22Rv1 (cell line): Measurements from ENCODE around the gene FGR.

Source experiments
- H3K27ac ChIP-seq: fragments of 450-650 bp; 2 replicates; pipeline ENCODE4 v1.5.1; 2017
- ZFX ChIP-seq: fragments of 450-650 bp; IDR thresholded peaks from 2 replicates; pipeline ENCODE4 v1.6.1; 2017; ENCODE audit warnings: antibody characterized with exemption, borderline replicate concordance
- TF ChIP-seq, protein P1 (sequence below): fragments of 450-650 bp; IDR thresholded peaks from 2 replicates; pipeline ENCODE4 v1.5.1; 2017; ENCODE audit warnings: mild to moderate bottlenecking

Gene FGR

DNA sequence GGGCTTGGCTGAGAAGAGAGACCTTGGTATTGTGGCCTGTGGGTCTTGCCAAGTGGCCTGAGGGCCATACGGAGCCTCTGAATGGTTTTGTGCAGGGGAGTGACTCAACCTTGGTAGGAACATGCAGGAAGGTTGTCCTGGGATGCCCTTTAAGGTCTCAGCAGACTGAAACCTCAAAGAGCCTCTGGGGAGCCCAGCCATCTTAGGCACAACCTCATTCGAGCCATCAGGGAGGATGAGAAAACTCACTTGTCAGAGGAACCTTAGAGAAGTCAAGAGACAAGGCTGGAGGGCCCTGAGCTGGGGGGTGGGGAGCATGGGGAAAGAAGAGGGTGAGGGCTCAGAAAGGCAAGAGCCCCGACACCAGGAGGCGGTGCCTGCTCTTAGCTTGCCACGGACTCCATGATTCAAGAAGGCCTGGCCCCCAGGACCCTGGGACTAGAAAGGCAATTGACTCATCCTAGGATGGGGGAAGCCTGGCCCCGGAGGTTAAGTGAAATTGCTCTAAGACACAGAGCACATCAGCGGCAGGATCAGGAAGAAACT lies 24.0 kb upstream of the FGR start:
- no peak overlapping the region for H3K27ac ChIP-seq
- TF ChIP-seq, protein P1, sequence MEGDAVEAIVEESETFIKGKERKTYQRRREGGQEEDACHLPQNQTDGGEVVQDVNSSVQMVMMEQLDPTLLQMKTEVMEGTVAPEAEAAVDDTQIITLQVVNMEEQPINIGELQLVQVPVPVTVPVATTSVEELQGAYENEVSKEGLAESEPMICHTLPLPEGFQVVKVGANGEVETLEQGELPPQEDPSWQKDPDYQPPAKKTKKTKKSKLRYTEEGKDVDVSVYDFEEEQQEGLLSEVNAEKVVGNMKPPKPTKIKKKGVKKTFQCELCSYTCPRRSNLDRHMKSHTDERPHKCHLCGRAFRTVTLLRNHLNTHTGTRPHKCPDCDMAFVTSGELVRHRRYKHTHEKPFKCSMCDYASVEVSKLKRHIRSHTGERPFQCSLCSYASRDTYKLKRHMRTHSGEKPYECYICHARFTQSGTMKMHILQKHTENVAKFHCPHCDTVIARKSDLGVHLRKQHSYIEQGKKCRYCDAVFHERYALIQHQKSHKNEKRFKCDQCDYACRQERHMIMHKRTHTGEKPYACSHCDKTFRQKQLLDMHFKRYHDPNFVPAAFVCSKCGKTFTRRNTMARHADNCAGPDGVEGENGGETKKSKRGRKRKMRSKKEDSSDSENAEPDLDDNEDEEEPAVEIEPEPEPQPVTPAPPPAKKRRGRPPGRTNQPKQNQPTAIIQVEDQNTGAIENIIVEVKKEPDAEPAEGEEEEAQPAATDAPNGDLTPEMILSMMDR = no peak
- no peak for TF ChIP-seq ZFX

DNA sequence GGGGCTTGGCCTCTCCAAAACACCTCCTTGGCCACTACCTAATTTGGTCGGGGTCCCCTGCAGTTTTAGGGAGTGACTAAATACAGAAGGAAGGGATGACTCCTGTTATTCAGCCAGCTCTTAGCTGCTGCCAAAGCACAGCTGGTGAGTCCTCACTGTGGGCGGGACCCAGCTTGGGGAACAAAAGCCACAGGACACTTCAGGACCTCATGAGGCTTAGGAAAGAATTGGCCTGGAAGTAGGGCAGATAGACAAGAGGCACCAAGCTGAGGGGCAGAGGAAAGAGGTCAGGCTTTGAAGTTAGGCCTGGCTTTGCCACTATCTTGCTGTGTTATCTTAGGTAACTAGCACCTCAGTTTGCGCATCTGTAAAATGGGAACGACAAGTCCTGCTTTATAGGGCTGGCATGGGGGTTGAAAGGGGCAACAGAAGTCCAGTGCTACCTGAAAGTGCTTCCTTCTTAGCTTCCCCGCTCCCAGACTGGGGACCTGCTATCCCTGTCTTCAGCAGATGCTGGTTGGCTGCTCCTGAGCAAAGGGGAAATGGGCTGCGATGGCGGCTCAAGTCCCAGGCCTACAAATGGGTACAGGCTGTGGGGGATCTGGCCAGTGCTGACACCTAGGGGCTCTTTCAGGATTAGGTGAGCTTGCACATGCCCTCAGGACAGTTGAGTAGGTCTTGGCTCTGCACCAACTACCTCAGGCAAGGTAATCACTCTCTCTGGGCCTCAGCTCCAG lies 21.3 kb upstream of the FGR start:
- no peak overlapping the region for H3K27ac ChIP-seq
- TF ChIP-seq ZFX = no peak
- TF ChIP-seq, protein P1 = no peak

DNA sequence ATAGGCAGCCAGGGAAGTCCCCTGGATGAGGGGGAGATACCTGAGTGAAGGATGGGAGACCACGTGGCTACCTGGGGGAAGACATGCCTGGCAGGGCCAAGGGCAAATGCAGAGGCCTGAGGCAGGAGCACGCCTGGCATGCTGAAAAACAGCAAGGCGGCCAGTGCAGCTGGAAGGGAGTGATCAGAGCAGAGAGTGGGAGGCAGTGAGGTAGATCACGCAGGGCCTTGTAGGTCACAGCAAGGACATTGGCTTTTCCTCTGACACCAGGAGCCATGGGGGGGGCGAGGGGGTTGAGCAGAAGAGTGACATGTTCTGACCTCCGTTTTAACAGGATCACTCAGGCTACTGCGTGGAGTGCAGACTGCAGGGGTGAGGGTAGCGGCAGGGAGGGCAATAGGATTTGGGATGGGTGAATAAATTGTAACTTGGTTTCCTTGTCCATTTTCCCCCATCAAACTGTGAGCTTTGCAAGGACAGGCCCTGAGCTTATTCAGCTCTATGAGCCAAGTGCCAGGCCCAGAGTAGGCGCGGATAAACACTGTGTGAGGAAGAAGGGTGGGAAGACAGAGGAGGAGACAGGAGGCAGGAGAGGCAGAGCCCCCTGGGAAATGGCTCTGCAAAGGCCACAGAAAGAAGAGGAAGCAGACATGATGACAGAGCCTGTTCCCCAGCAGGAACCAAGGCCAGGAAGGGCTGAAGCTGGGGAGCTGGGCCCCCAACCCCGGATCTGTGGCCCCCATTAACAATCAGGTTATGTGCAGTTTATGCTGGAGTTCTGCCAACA lies 20.4 kb upstream of the FGR start:
- no peak overlapping the region for H3K27ac ChIP-seq
- TF ChIP-seq, protein P1 = no peak
- no peak for TF ChIP-seq ZFX

DNA sequence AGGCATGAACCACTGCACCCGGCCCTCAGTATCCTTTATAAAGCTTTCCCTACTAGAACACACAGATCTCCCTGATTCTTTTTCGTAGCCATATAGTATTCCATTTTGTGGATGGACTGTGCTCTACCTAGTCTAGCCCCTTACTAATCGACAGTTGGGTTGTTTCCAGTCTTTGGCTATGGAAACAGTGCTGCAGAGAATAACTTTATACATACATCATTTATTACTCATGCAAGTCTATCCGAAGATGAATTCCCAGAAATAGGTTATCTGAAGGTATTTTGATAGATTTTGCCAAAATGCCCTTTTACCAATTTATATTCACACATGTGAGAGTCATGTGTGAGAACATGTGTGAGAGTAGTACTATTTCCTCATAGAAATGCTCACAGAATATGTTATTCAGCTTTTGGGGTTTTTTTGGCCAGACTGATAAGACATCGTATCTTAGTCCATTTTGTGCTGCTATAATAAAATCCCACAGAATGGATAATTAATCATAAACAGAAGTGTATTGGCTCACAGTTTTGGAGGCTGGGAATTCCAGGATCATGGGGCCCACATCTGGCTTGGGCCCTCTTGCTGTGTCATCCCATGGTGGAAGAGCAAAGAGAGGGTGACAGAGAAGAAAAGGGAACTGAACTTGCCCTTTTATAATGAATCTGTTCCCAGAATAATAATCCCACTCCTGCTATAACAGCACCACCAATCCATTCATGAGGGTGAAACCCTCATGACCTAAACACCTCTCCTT lies 17.3 kb upstream of the FGR start:
- no peak overlapping the region for H3K27ac ChIP-seq
- no peak for TF ChIP-seq ZFX
- TF ChIP-seq, protein P1 = no peak

DNA sequence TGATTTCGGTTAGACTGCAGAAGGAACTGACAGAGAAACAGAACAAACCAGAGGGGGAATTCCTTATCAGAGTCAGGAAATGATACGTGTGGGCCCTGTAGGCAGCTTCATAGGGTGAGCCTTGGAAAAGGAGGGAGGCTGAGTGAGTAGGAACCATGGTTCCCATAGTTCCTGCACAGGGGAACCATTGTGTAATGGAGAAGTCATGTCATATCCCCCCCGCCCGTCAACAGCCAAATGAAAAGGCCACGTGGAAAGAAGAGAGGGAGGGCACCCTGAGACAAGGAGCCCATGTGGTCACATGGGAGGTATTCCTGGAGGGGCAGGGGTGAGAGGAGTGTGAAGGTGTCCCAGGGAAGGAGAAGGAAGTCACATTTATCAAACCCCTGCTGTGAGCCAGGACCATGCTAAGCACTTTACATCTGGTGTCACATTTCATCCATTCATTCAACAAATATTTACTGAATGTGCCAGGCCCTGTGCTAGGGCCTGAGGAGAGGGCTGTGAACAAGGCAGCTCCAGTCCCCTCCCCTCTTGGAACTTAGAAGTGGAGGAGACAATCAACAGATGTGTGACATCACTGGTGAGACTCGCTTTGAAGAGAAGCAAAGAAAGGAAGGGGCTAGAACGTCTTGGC lies 15.7 kb upstream of the FGR start:
- no peak overlapping the region for H3K27ac ChIP-seq
- no peak for TF ChIP-seq ZFX
- TF ChIP-seq, protein P1 = no peak

DNA sequence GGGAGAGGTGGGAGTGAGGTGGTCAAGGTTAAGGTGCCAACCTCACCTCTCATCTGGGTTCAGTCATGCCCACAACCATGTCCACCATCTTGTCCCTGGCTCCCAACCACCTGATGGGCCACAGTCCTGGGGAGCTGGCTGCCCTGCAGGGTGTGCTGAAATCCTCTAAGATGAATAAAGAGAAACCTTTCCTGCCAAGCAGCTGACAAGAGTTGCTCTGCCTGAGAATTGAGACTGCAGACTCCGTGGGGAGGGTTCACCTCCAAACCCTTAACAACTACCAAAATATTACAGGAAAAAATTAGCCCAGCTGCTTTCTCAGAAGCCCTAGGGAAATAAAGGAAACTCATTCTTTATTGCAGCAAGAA lies 15.2 kb upstream of the FGR start:
- no peak overlapping the region for H3K27ac ChIP-seq

More for the DNA sequence above, 15.2 kb upstream of the FGR start:
- TF ChIP-seq, protein P1 = no peak
